Smooth muscle cell (in vitro differentiated cells): ENCODE results near the gene APLP1. TPM values are rescaled to one million over a fixed set of nuclear protein-coding genes. Genes with fewer than 3 reads are reported as not detected.

Experiments used
- DNase-seq: peaks from one replicate; lab custom pipeline; 2025; ENCODE audit not compliant: unreplicated experiment; lab: John Stamatoyannopoulos, UW
- H2AFZ ChIP-seq: fragments of 200-600 bp; sonication (generic); 2 replicates; pipeline ENCODE4 v1.6.0; 2016; ENCODE audit warnings: antibody characterized with exemption, low read depth, mild to moderate bottlenecking
- H3F3A ChIP-seq: fragments of 200-600 bp; sonication (generic); 2 replicates; pipeline ENCODE4 v1.6.0; 2017; ENCODE audit warnings: antibody characterized with exemption, low read depth
- H3K27ac ChIP-seq: fragments of 200-600 bp; sonication (generic); 2 replicates; pipeline ENCODE4 v1.5.1; 2016; ENCODE audit warnings: low read depth, mild to moderate bottlenecking
- H3K27me3 ChIP-seq: fragments of 200-600 bp; sonication (generic); 2 replicates; pipeline ENCODE4 v1.6.1; 2016; ENCODE audit warnings: low read depth, mild to moderate bottlenecking
- H3K36me3 ChIP-seq: fragments of 200-600 bp; sonication (generic); 2 replicates; pipeline ENCODE4 v1.5.1; 2016; ENCODE audit warnings: low read depth
- H3K4me1 ChIP-seq: fragments of 200-600 bp; sonication (generic); 2 replicates; pipeline ENCODE4 v1.5.1; 2016; ENCODE audit warnings: low read depth
- H3K4me2 ChIP-seq: fragments of 200-600 bp; sonication (generic); 2 replicates; pipeline ENCODE4 v1.6.0; 2016; ENCODE audit warnings: mild to moderate bottlenecking
- H3K4me3 ChIP-seq: fragments of 200-600 bp; sonication (generic); 2 replicates; pipeline ENCODE4 v1.5.1; 2016; ENCODE audit warnings: mild to moderate bottlenecking
- H3K79me2 ChIP-seq: fragments of 200-600 bp; sonication (generic); 2 replicates; pipeline ENCODE4 v1.6.0; 2016; ENCODE audit warnings: low read depth, mild to moderate bottlenecking
- H3K9ac ChIP-seq: fragments of 200-600 bp; sonication (generic); 2 replicates; pipeline ENCODE4 v1.6.0; 2016; ENCODE audit warnings: low read depth
- H3K9me3 ChIP-seq: fragments of 200-600 bp; sonication (generic); replicated peaks from 2 replicates; pipeline ENCODE4 v1.5.1; 2016; ENCODE audit warnings: low read depth
- H4K20me1 ChIP-seq: fragments of 200-600 bp; sonication (generic); 2 replicates; pipeline ENCODE4 v1.6.0; 2016; ENCODE audit warnings: low read depth
- CTCF ChIP-seq: fragments of 200-600 bp; sonication (generic); IDR thresholded peaks from 2 replicates; pipeline ENCODE4 v1.5.1; 2017; ENCODE audit warnings: borderline replicate concordance, mild to moderate bottlenecking, antibody characterized with exemption; ENCODE audit not compliant: insufficient read depth, poor library complexity, severe bottlenecking
- WGBS: methylation state at CpG from one replicate; pipeline ENCODE4 v1.1.7; 2016; ENCODE audit warnings: low lambda C conversion rate; 5-methylcytosine and 5-hydroxymethylcytosine counted together
- polyA plus RNA-seq: library from polyadenylated mRNA; unstranded; fragments of >200 nt; fragmentation: Nextera tagmentation; extraction: Ambion mirVana; gene quantifications from 2 replicates; pipeline ENCODE4 v1.2.1, GENCODE V29; 2016
- total RNA-seq: library from RNA; depleted of rRNA; stranded (reverse); fragments of >200 nt; gene quantifications from 2 replicates; pipeline ENCODE4 v1.2.3, GENCODE V29; 2014

Gene APLP1
- total and polyA plus RNA-seq, 2 experiments from 2014 or later: 81.8 to 114 TPM

DNA sequence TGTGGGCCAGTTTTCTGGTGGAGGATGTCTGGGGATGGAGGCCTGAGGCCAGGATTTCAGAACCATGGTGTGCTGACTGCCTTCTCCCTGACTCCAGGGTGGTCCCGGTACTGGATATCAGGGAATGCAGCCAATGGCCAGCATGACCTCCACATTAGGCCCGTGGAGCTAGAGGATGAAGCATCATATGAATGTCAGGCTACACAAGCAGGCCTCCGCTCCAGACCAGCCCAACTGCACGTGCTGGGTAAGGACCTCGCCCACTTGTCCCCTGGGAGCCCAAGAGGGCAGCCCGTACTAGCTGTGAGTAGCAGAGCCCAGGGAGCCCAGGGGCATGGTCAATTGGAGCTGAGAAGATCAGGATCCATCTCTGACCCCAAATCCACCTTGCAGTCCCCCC, 10.1 kb upstream of the APLP1 start:
- Histone ChIP-seq H3K27me3 (peaks cover 90% of the 10 kb centered on the region), H3K36me3 (no peaks in the 10 kb centered on the region)

GRCh38 chr19:35859414-35859813, 9.0 kb upstream of the APLP1 start:
- no peaks in the 10 kb centered on the region for H3F3A ChIP-seq
- TF ChIP-seq CTCF: no peak
- no peak overlapping the region for H3K4me2 ChIP-seq
- WGBS: 88% methylated on average over 4 of the region's 4 CpGs
- H3K27ac ChIP-seq: no peak overlapping the region
- no peak overlapping the region for H3K4me3 ChIP-seq
- peaks cover 80% of the 10 kb centered on the region for H3K27me3 ChIP-seq
- no peak for DNase-seq
- no peaks in the 10 kb centered on the region for H3K79me2 ChIP-seq
- H3K9ac ChIP-seq: no peak overlapping the region
- no peaks in the 10 kb centered on the region for H3K4me1 ChIP-seq
- no peak overlapping the region for H2AFZ ChIP-seq
- no peaks in the 10 kb centered on the region for H3K9me3 ChIP-seq
- no peaks in the 10 kb centered on the region for H3K36me3 ChIP-seq
- no peaks in the 10 kb centered on the region for H4K20me1 ChIP-seq

More for the DNA sequence above, 10.1 kb upstream of the APLP1 start:
- Histone ChIP-seq H2AFZ (no peak overlapping the region), H4K20me1 (no peaks in the 10 kb centered on the region), H3K4me2 (no peak overlapping the region), H3K4me1 (no peaks in the 10 kb centered on the region), H3K9ac (no peak overlapping the region), H3K4me3 (no peak overlapping the region), H3F3A (no peaks in the 10 kb centered on the region), H3K27ac (no peak overlapping the region), H3K9me3 (no peaks in the 10 kb centered on the region), H3K79me2 (no peaks in the 10 kb centered on the region)
- WGBS: 88% methylated on average over 6 of the region's 6 CpGs
- no peak for DNase-seq
- TF ChIP-seq CTCF: no peak

DNA sequence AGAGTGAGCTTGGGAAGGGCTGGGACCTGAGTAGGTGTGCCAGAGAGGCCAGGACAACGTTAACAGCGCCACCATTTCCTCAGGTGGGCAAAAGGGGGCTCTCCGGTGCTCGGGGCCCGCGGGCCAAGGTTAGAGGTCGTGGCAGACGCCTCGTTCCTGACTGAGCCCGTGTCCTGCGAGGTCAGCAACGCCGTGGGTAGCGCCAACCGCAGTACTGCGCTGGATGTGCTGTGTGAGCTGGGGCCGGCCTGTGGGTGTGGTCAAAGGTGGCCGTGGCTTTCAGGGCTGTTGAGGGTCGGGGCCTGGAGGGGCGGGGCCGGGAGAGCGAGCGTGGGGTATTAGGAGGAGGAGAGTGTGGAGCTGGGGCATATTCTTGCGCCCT, 7.9 kb upstream of the APLP1 start:
- Histone ChIP-seq H3K4me2 (peak overlapping the region; percentile 70), H3K9me3 (no peaks in the 10 kb centered on the region), H3K27ac (no peak overlapping the region), H3K4me1 (no peaks in the 10 kb centered on the region), H3K36me3 (no peaks in the 10 kb centered on the region), H2AFZ (no peak overlapping the region), H3K27me3 (peaks cover 70% of the 10 kb centered on the region), H4K20me1 (no peaks in the 10 kb centered on the region), H3K9ac (no peak overlapping the region), H3F3A (no peaks in the 10 kb centered on the region), H3K4me3 (no peak overlapping the region), H3K79me2 (no peaks in the 10 kb centered on the region)
- DNase-seq: no peak
- TF ChIP-seq CTCF: no peak
- WGBS: 14% methylated on average over 16 of the region's 24 CpGs

GRCh38 chr19:35860818-35861639, 7.3 kb upstream of the APLP1 start:
- peak overlapping the region; percentile 70 for H3K4me2 ChIP-seq
- no peaks in the 10 kb centered on the region for H3K9me3 ChIP-seq
- no peaks in the 10 kb centered on the region for H4K20me1 ChIP-seq
- H3K36me3 ChIP-seq: no peaks in the 10 kb centered on the region
- no peak for TF ChIP-seq CTCF
- no peak overlapping the region for H3K27ac ChIP-seq
- no peaks in the 10 kb centered on the region for H3K4me1 ChIP-seq
- no peak overlapping the region for H2AFZ ChIP-seq
- H3F3A ChIP-seq: no peaks in the 10 kb centered on the region
- H3K9ac ChIP-seq: no peak overlapping the region
- H3K27me3 ChIP-seq: peaks cover 64% of the 10 kb centered on the region
- no peaks in the 10 kb centered on the region for H3K79me2 ChIP-seq
- 4% methylated on average over 55 of the region's 55 CpGs for WGBS
- peak overlapping the region; percentile 8 for H3K4me3 ChIP-seq
- DNase-seq: no peak
